ENCODE measurements around the gene SPHK2.
"Not testable (repeated sequence)": the region's sequence is repeated elsewhere in the genome, so short reads cannot be mapped to it uniquely, and the experiment has no call there.

Gene SPHK2

GRCh38 chr19:48657828-48658227 is 38.5 kb downstream of the SPHK2 start:
- not testable (repeated sequence) for H3K27ac ChIP-seq (ENCODE audit: low read length); H3K4me1 ChIP-seq (ENCODE audit: insufficient read depth, low read length); H3K4me3 ChIP-seq (ENCODE audit: low read length); H3K36me3 ChIP-seq (ENCODE audit: insufficient read depth, low read depth, low read length); H3K27me3 ChIP-seq (ENCODE audit: insufficient read depth, low read length); H3K9ac ChIP-seq (ENCODE audit: low read depth, low read length); H3K9me3 ChIP-seq (ENCODE audit: insufficient read depth, low read depth, low read length)

- no peak overlapping the region for H3K9ac ChIP-seq (ENCODE audit: low read depth, low read length)
- H3K27ac ChIP-seq (ENCODE audit: low read length), result no peak overlapping the region
- H3K4me1 ChIP-seq (ENCODE audit: insufficient read depth, low read length), result peaks cover 5% of the 10 kb centered on the region; the same call in 1 of the 2 replicates
- H3K9me3 ChIP-seq (ENCODE audit: insufficient read depth, low read depth, low read length), result no peaks in the 10 kb centered on the region
- H3K27me3 ChIP-seq (ENCODE audit: insufficient read depth, low read length), result no peaks in the 10 kb centered on the region
- H3K4me3 ChIP-seq (ENCODE audit: low read length), result no peak overlapping the region
- no peaks in the 10 kb centered on the region for H3K36me3 ChIP-seq (ENCODE audit: insufficient read depth, low read depth, low read length)
Measured at GRCh38 chr19:48658483-48658882, 39.2 kb downstream of the SPHK2 start.

- peaks cover 5% of the 10 kb centered on the region; the same call in 1 of the 2 replicates for H3K4me1 ChIP-seq (ENCODE audit: insufficient read depth, low read length)
- H3K4me3 ChIP-seq (ENCODE audit: low read length), result no peak overlapping the region
- no peak overlapping the region for H3K9ac ChIP-seq (ENCODE audit: low read depth, low read length)
- no peak overlapping the region for H3K27ac ChIP-seq (ENCODE audit: low read length)
- H3K36me3 ChIP-seq (ENCODE audit: insufficient read depth, low read depth, low read length), result no peaks in the 10 kb centered on the region
- H3K27me3 ChIP-seq (ENCODE audit: insufficient read depth, low read length), result no peaks in the 10 kb centered on the region
- H3K9me3 ChIP-seq (ENCODE audit: insufficient read depth, low read depth, low read length), result no peaks in the 10 kb centered on the region
Measured at GRCh38 chr19:48659768-48660167, 40.5 kb downstream of the SPHK2 start.

- H3K9ac ChIP-seq (ENCODE audit: low read depth, low read length), result no peak overlapping the region
- H3K4me1 ChIP-seq (ENCODE audit: insufficient read depth, low read length), result peaks cover 5% of the 10 kb centered on the region; the same call in 1 of the 2 replicates
- no peak overlapping the region for H3K27ac ChIP-seq (ENCODE audit: low read length)
- no peaks in the 10 kb centered on the region for H3K9me3 ChIP-seq (ENCODE audit: insufficient read depth, low read depth, low read length)
- H3K27me3 ChIP-seq (ENCODE audit: insufficient read depth, low read length), result no peaks in the 10 kb centered on the region
- no peaks in the 10 kb centered on the region for H3K36me3 ChIP-seq (ENCODE audit: insufficient read depth, low read depth, low read length)
- no peak overlapping the region for H3K4me3 ChIP-seq (ENCODE audit: low read length)
Measured at GRCh38 chr19:48660852-48661710, 41.8 kb downstream of the SPHK2 start.

GRCh38 chr19:48661711-48662090 is 42.4 kb downstream of the SPHK2 start:
- no peaks in the 10 kb centered on the region for H3K27me3 ChIP-seq (ENCODE audit: insufficient read depth, low read length)
- H3K4me3 ChIP-seq (ENCODE audit: low read length), result no peak overlapping the region

GRCh38 chr19:48663667-48664066 is 44.4 kb downstream of the SPHK2 start:
- H3K4me1 ChIP-seq (ENCODE audit: insufficient read depth, low read length), result no peaks in the 10 kb centered on the region
- H3K27me3 ChIP-seq (ENCODE audit: insufficient read depth, low read length), result no peaks in the 10 kb centered on the region
- no peak overlapping the region for H3K4me3 ChIP-seq (ENCODE audit: low read length)
- H3K9me3 ChIP-seq (ENCODE audit: insufficient read depth, low read depth, low read length), result no peaks in the 10 kb centered on the region
- H3K9ac ChIP-seq (ENCODE audit: low read depth, low read length), result no peak overlapping the region
- no peak overlapping the region for H3K27ac ChIP-seq (ENCODE audit: low read length)
- no peaks in the 10 kb centered on the region for H3K36me3 ChIP-seq (ENCODE audit: insufficient read depth, low read depth, low read length)

More at GRCh38 chr19:48661711-48662090, 42.4 kb downstream of the SPHK2 start:
- no peak overlapping the region for H3K27ac ChIP-seq (ENCODE audit: low read length)
- H3K9ac ChIP-seq (ENCODE audit: low read depth, low read length), result no peak overlapping the region
- H3K4me1 ChIP-seq (ENCODE audit: insufficient read depth, low read length), result peaks cover 5% of the 10 kb centered on the region; the same call in 1 of the 2 replicates
- no peaks in the 10 kb centered on the region for H3K9me3 ChIP-seq (ENCODE audit: insufficient read depth, low read depth, low read length)
- no peaks in the 10 kb centered on the region for H3K36me3 ChIP-seq (ENCODE audit: insufficient read depth, low read depth, low read length)

GRCh38 chr19:48664476-48664875 is 45.2 kb downstream of the SPHK2 start:
- H3K27ac ChIP-seq (ENCODE audit: low read length), result no peak overlapping the region
- no peaks in the 10 kb centered on the region for H3K4me1 ChIP-seq (ENCODE audit: insufficient read depth, low read length)
- no peaks in the 10 kb centered on the region for H3K36me3 ChIP-seq (ENCODE audit: insufficient read depth, low read depth, low read length)
- H3K27me3 ChIP-seq (ENCODE audit: insufficient read depth, low read length), result no peaks in the 10 kb centered on the region
- no peaks in the 10 kb centered on the region for H3K9me3 ChIP-seq (ENCODE audit: insufficient read depth, low read depth, low read length)
- no peak overlapping the region for H3K9ac ChIP-seq (ENCODE audit: low read depth, low read length)
- no peak overlapping the region for H3K4me3 ChIP-seq (ENCODE audit: low read length)

GRCh38 chr19:48665786-48666185 is 46.5 kb downstream of the SPHK2 start:
- no peak overlapping the region for H3K27ac ChIP-seq (ENCODE audit: low read length)
- no peaks in the 10 kb centered on the region for H3K27me3 ChIP-seq (ENCODE audit: insufficient read depth, low read length)
- H3K9me3 ChIP-seq (ENCODE audit: insufficient read depth, low read depth, low read length), result no peaks in the 10 kb centered on the region
- H3K9ac ChIP-seq (ENCODE audit: low read depth, low read length), result no peak overlapping the region
- no peaks in the 10 kb centered on the region for H3K36me3 ChIP-seq (ENCODE audit: insufficient read depth, low read depth, low read length)
- H3K4me1 ChIP-seq (ENCODE audit: insufficient read depth, low read length), result no peaks in the 10 kb centered on the region
- no peak overlapping the region for H3K4me3 ChIP-seq (ENCODE audit: low read length)

- H3K9me3 ChIP-seq (ENCODE audit: insufficient read depth, low read depth, low read length), result no peaks in the 10 kb centered on the region
- H3K9ac ChIP-seq (ENCODE audit: low read depth, low read length), result no peak overlapping the region
- no peak overlapping the region for H3K27ac ChIP-seq (ENCODE audit: low read length)
- peaks cover 1% of the 10 kb centered on the region; the same call in 1 of the 2 replicates for H3K4me1 ChIP-seq (ENCODE audit: insufficient read depth, low read length)
- no peak overlapping the region for H3K4me3 ChIP-seq (ENCODE audit: low read length)
- no peaks in the 10 kb centered on the region for H3K36me3 ChIP-seq (ENCODE audit: insufficient read depth, low read depth, low read length)
- H3K27me3 ChIP-seq (ENCODE audit: insufficient read depth, low read length), result 0 out of 2 replicates have a peak, but pooled peaks cover 2% of the 10 kb centered on the region
Measured at GRCh38 chr19:48668332-48668731, 49.0 kb downstream of the SPHK2 start.

- Histone ChIP-seq H3K36me3 (ENCODE audit: insufficient read depth, low read depth, low read length) (no peaks in the 10 kb centered on the region), H3K4me1 (ENCODE audit: insufficient read depth, low read length) (peaks cover 6% of the 10 kb centered on the region; the same call in 1 of the 2 replicates)
Measured at GRCh38 chr19:48668761-48669160, 49.5 kb downstream of the SPHK2 start.

GRCh38 chr19:48669903-48670668 is 50.8 kb downstream of the SPHK2 start:
- Histone ChIP-seq H3K27ac (ENCODE audit: low read length) (no peak overlapping the region), H3K9ac (ENCODE audit: low read depth, low read length) (no peak overlapping the region), H3K4me1 (ENCODE audit: insufficient read depth, low read length) (peaks cover 14% of the 10 kb centered on the region; the same call in 1 of the 2 replicates), H3K36me3 (ENCODE audit: insufficient read depth, low read depth, low read length) (no peaks in the 10 kb centered on the region), H3K27me3 (ENCODE audit: insufficient read depth, low read length) (peaks cover 18% of the 10 kb centered on the region), H3K9me3 (ENCODE audit: insufficient read depth, low read depth, low read length) (no peaks in the 10 kb centered on the region), H3K4me3 (ENCODE audit: low read length) (no peak overlapping the region)

More at GRCh38 chr19:48668761-48669160, 49.5 kb downstream of the SPHK2 start:
- H3K27me3 ChIP-seq (ENCODE audit: insufficient read depth, low read length), result peaks cover 6% of the 10 kb centered on the region; the same call in 1 of the 2 replicates
- no peaks in the 10 kb centered on the region for H3K9me3 ChIP-seq (ENCODE audit: insufficient read depth, low read depth, low read length)
- H3K9ac ChIP-seq (ENCODE audit: low read depth, low read length), result no peak overlapping the region
- H3K4me3 ChIP-seq (ENCODE audit: low read length), result no peak overlapping the region
- H3K27ac ChIP-seq (ENCODE audit: low read length), result no peak overlapping the region
